ENCODE data around the gene COQ6.

GRCh38 chr14:73988065-73988464 lies 38.0 kb downstream of the COQ6 start:
- TF ChIP-seq, protein P1, sequence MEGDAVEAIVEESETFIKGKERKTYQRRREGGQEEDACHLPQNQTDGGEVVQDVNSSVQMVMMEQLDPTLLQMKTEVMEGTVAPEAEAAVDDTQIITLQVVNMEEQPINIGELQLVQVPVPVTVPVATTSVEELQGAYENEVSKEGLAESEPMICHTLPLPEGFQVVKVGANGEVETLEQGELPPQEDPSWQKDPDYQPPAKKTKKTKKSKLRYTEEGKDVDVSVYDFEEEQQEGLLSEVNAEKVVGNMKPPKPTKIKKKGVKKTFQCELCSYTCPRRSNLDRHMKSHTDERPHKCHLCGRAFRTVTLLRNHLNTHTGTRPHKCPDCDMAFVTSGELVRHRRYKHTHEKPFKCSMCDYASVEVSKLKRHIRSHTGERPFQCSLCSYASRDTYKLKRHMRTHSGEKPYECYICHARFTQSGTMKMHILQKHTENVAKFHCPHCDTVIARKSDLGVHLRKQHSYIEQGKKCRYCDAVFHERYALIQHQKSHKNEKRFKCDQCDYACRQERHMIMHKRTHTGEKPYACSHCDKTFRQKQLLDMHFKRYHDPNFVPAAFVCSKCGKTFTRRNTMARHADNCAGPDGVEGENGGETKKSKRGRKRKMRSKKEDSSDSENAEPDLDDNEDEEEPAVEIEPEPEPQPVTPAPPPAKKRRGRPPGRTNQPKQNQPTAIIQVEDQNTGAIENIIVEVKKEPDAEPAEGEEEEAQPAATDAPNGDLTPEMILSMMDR (IDR thresholded peaks at IDR 0.05), result no peak
- TF ChIP-seq POLR2A (IDR thresholded peaks at IDR 0.05), result no peak

Data from lower leg skin (tissue), 3 donors.